Esophagus squamous epithelium (tissue), 5 donors: ENCODE measurements around the gene GRIK4. TPM values are rescaled to one million over a fixed set of nuclear protein-coding genes. Genes with fewer than 3 reads are reported as not detected.

ENCODE experiments used
- DNase-seq: peaks from one replicate; lab custom pipeline; 2025; lab: John Stamatoyannopoulos, UW
- H3K27ac ChIP-seq, 4 donors: fragments of 200-600 bp; sonication (generic); one replicate each; pipeline ENCODE4 v1.5.1; 2016 to 2019; ENCODE audit warnings: mild to moderate bottlenecking in 1 of 4
- H3K27me3 ChIP-seq, 4 donors: fragments of 200-600 bp; sonication (generic); 1 replicate in 3 of 4; 2 replicates in 1 of 4; pipeline versions ENCODE4 v1.5.1 to v1.6.0; 2017 to 2021; ENCODE audit warnings: antibody characterized with exemption in 1 of 4
- H3K36me3 ChIP-seq, 3 donors: fragments of 200-600 bp; sonication (generic); one replicate each; pipeline ENCODE4 v1.5.1; 2016 to 2019
- H3K4me1 ChIP-seq, 3 donors: fragments of 200-600 bp; sonication (generic); one replicate each; pipeline ENCODE4 v1.5.1; 2017 to 2019
- H3K4me3 ChIP-seq, 4 donors: fragments of 200-600 bp; sonication (generic); 1 replicate in 3 of 4; 2 replicates in 1 of 4; pipeline ENCODE4 v1.5.1; 2016 to 2019; ENCODE audit warnings: mild to moderate bottlenecking in 2 of 4, moderate library complexity in 1 of 4
- H3K9me3 ChIP-seq, 3 donors: fragments of 200-600 bp; sonication (generic); one replicate each; pipeline ENCODE4 v1.5.1; 2016 to 2019
- CTCF ChIP-seq, 6 experiments: fragments of 450-650 bp in 4 of 6; fragments of 200-600 bp in 2 of 6; sonication (generic) in 2 of 6; IDR thresholded peaks; one replicate each; pipeline ENCODE4 v1.5.1; 2016 to 2019; ENCODE audit warnings: antibody characterized with exemption in 6 of 6, mild to moderate bottlenecking in 4 of 6, moderate library complexity in 4 of 6
- POLR2A ChIP-seq, 4 donors: fragments of 450-650 bp; IDR thresholded peaks; one replicate each; pipeline ENCODE4 v1.6.1; 2017; ENCODE audit warnings: antibody characterized with exemption in 4 of 4, mild to moderate bottlenecking in 4 of 4, moderate library complexity in 3 of 4
- WGBS, 2 donors: methylation state at CpG; one replicate each; pipeline ENCODE4 v1.1.5; 2018; 5-methylcytosine and 5-hydroxymethylcytosine counted together
- intact Hi-C: fragments of 100-400 bp; cut with DNase I; formaldehyde crosslinking; loops from one replicate; pipeline ENCODE4 v1.15.0; 2022
- total RNA-seq, 4 donors: library from RNA; depleted of rRNA; stranded (reverse); fragments of >200 nt; gene quantifications; one replicate each; pipeline ENCODE4 v1.1.0, GENCODE V29; 2016
- donor health status: DM: yes; HTN: yes; CAD: no.

Gene GRIK4
- total RNA-seq, 4 donors from 2014 or later: 0.15 to 0.19 TPM; not detected in 2

GRCh38 chr11:120547811-120548681, 36.5 kb downstream of the GRIK4 start:
- no peak for DNase-seq
- Histone ChIP-seq H3K9me3 (no peaks in the 10 kb centered on the region), H3K36me3 (no peaks in the 10 kb centered on the region), H3K4me3 (no peak overlapping the region), H3K4me1 (peaks cover 16 to 29% (median 25%) of the 10 kb centered on the region in 3 donors), H3K27me3 (peaks cover 0 to 13% (median 0%) of the 10 kb centered on the region in 4 donors), H3K27ac (peak overlapping the region in 3 of 4 donors; percentile 35 to 69 (median 63))
- 29 to 40% methylated on average over 11 to 12 of the region's 15 CpGs for WGBS, 2 donors
- TF ChIP-seq CTCF (IDR thresholded peaks at IDR 0.05): no peak
- no peak for TF ChIP-seq POLR2A (IDR thresholded peaks at IDR 0.05)
- intact Hi-C loops: no loop called here

DNA sequence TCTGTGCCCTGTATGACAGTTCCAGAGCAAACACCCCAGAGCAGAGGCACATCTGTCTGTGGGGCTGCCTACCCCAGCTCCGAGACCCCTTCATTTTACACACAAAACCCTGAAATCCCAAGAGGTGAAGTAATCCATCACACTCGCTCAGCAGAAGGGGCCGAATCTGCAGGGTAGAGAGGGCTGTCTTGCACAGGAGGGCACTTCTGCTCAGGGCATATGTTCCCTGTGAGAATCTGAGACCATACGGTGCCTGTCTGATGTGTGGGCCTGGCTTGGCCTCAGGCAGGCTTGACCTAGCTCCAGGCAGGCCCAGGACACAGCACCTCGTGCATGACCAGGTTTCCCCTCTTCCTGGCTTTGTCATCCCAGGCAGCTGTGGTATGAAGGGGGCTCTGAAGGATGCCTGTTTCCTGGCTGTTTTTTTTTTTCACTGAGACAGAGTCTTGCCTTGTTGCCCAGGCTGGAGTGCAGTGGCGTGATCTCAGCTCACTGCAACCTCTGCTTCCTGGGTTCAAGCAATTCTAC, 37.2 kb downstream of the GRIK4 start:
- intact Hi-C loops: no loop called here
- Histone ChIP-seq H3K4me3 (no peak overlapping the region), H3K9me3 (no peaks in the 10 kb centered on the region), H3K4me1 (peaks cover 16 to 29% (median 25%) of the 10 kb centered on the region in 3 donors), H3K27me3 (peaks cover 0 to 13% (median 0%) of the 10 kb centered on the region in 4 donors), H3K27ac (peak overlapping the region in 2 of 4 donors; percentile 63 to 69), H3K36me3 (no peaks in the 10 kb centered on the region)
- TF ChIP-seq CTCF (IDR thresholded peaks at IDR 0.05) (no peak), POLR2A (IDR thresholded peaks at IDR 0.05) (no peak)
- no peak for DNase-seq
- 55 to 60% methylated on average over 3 to 5 of the region's 6 CpGs for WGBS, 2 donors

DNA sequence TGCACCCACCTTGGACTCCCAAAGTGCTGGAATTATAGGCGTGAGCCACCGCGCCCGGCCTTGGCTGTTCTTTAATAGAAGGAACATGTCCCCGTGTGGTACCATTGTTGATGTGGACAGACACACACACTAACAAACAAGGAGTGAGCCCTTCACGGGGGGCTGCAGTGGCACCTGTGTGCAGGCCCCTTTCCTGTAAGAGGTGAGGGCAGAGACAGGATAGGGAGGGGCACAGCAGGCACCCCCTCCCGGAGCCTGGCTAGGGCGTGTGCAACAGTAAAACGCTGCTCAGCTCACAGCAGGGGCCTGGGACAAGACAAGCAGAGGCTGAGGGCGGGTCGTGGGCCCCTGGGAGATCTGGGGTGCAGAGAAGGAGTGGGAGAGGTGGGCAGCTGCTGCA, 37.8 kb downstream of the GRIK4 start:
- H3K9me3 ChIP-seq: no peaks in the 10 kb centered on the region
- peaks cover 16 to 29% (median 25%) of the 10 kb centered on the region in 3 donors for H3K4me1 ChIP-seq
- H3K27me3 ChIP-seq: peaks cover 0 to 13% (median 0%) of the 10 kb centered on the region in 4 donors
- 79 to 80% methylated on average over 4 to 10 of the region's 11 CpGs for WGBS, 2 donors
- intact Hi-C loops: no loop called here
- no peak for DNase-seq
- no peaks in the 10 kb centered on the region for H3K36me3 ChIP-seq
- no peak overlapping the region for H3K27ac ChIP-seq
- TF ChIP-seq CTCF (IDR thresholded peaks at IDR 0.05) (no peak), POLR2A (IDR thresholded peaks at IDR 0.05) (no peak)
- no peak overlapping the region for H3K4me3 ChIP-seq

DNA sequence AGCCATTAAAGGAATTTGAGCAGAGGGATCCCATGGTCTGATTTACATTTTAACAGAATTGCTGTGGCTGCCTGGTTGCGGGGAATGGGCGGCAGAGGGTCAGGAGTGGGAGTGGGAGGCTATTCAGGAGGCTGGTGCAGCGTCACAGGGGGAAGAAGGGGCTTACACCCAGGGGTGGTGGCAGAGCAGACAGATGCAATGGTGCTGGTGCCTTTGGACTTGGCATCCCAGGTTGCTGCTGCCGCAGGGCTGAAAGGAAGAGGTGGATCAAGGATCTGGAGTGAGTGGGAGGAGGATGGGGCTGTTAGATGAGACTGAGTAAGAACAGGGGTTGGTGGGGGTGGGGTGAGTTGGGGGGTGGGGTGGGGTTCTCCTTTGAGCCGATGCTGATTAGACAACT, 38.5 kb downstream of the GRIK4 start:
- DNase-seq: no peak
- no peaks in the 10 kb centered on the region for H3K9me3 ChIP-seq
- H3K27me3 ChIP-seq: peaks cover 0 to 13% (median 0%) of the 10 kb centered on the region in 4 donors
- H3K4me1 ChIP-seq: peaks cover 16 to 29% (median 25%) of the 10 kb centered on the region in 3 donors
- 72 to 82% methylated on average over 4 to 5 of the region's 5 CpGs for WGBS, 2 donors
- H3K27ac ChIP-seq: no peak overlapping the region
- H3K4me3 ChIP-seq: no peak overlapping the region
- no peak for TF ChIP-seq POLR2A (IDR thresholded peaks at IDR 0.05)
- TF ChIP-seq CTCF (IDR thresholded peaks at IDR 0.05): no peak
- intact Hi-C loops: no loop called here
- no peaks in the 10 kb centered on the region for H3K36me3 ChIP-seq

DNA sequence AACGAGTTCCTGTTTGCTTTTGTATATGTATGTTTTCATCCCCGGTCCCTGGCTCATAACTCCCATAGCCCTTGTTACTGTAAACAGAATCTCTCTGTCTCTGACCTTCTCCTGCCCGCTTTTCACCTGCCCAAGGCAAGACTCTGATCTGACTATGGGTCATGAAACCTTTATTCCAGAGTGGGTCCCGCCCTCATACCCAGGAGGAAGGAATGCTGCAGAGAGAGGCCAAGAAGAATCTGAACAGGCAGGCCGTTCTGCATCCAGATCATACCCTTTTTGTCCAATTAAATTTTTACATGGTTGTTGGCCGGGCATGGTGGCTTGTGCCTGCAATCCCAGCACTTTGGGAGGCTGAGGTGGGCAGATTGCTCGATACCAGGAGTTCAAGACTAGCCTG, 39.6 kb downstream of the GRIK4 start:
- intact Hi-C loops: no loop called here
- no peaks in the 10 kb centered on the region for H3K9me3 ChIP-seq
- 80 to 85% methylated on average over 5 to 7 of the region's 7 CpGs for WGBS, 2 donors
- H3K27me3 ChIP-seq: peaks cover 0 to 13% (median 0%) of the 10 kb centered on the region in 4 donors
- no peaks in the 10 kb centered on the region for H3K36me3 ChIP-seq
- H3K27ac ChIP-seq: no peak overlapping the region
- H3K4me1 ChIP-seq: peaks cover 16 to 26% (median 25%) of the 10 kb centered on the region in 3 donors
- no peak for TF ChIP-seq CTCF (IDR thresholded peaks at IDR 0.05)
- TF ChIP-seq POLR2A (IDR thresholded peaks at IDR 0.05): no peak
- no peak overlapping the region for H3K4me3 ChIP-seq
- DNase-seq: no peak
